IMR-90 (cell line): ENCODE results near the gene LIMS2. TPM values are rescaled to one million over a fixed set of nuclear protein-coding genes. Genes with fewer than 3 reads are reported as not detected.

Source experiments
- ATAC-seq: fragments of 200-7000 bp; cut with Tn5 transposase; 2 replicates; pipeline ENCODE4 v1.9.1; 2020; ENCODE audit warnings: low read depth, mild to moderate bottlenecking, moderate library complexity
- BruUV-seq: library from RNA; stranded (reverse); fragments of 400-500 nt; replicated peaks from 2 replicates; lab custom pipeline; 2021; lab: Mats Ljungman, UMichigan
- CTCF ChIA-PET: fragments of 300-600 bp; formaldehyde crosslinking; extraction: SDS; loops from one replicate; lab custom pipeline; 2021; ENCODE audit warnings: antibody characterized with exemption; lab: Yijun Ruan, JAX
- POLR2A ChIA-PET: fragments of 300-600 bp; sonication (Branson Sonifier 250); formaldehyde crosslinking; loops from one replicate; lab custom pipeline; 2022; ENCODE audit warnings: antibody characterized with exemption; ENCODE audit not compliant: unreplicated experiment; lab: Charles Lee
- DNase-seq: peaks from one replicate; pipeline ENCODE4 v3.0.0; 2013
- H2AFZ ChIP-seq: replicated peaks from 2 replicates; pipeline ENCODE3; 2013; ENCODE audit warnings: low read length, mild to moderate bottlenecking; ENCODE audit not compliant: poor library complexity
- H2AK5ac ChIP-seq: 2 replicates; pipeline ENCODE4 v1.6.1; 2013; ENCODE audit warnings: low read depth, low read length, inconsistent platforms
- H2AK9ac ChIP-seq: replicated peaks from 2 replicates; pipeline ENCODE3; 2013; ENCODE audit warnings: mild to moderate bottlenecking, low read depth, low read length, moderate library complexity; ENCODE audit not compliant: poor library complexity
- H2BK120ac ChIP-seq: 2 replicates; pipeline ENCODE4 v1.6.1; 2013; ENCODE audit warnings: low read depth, low read length, inconsistent platforms
- H2BK15ac ChIP-seq: 3 replicates; pipeline ENCODE4 v1.6.1; 2013; ENCODE audit warnings: low read depth, low read length, inconsistent platforms
- H2BK20ac ChIP-seq: 2 replicates; pipeline ENCODE4 v1.6.1; 2013; ENCODE audit warnings: low read depth, mild to moderate bottlenecking, inconsistent platforms, low read length, moderate library complexity
- H2BK5ac ChIP-seq: 2 replicates; pipeline ENCODE4 v1.6.1; 2013; ENCODE audit warnings: mild to moderate bottlenecking, low read depth, low read length, inconsistent platforms; ENCODE audit not compliant: poor library complexity, severe bottlenecking
- H3K14ac ChIP-seq: replicated peaks from 2 replicates; pipeline ENCODE4 v1.6.1; 2013; ENCODE audit warnings: low read depth, low read length, inconsistent platforms
- H3K18ac ChIP-seq: 2 replicates; pipeline ENCODE4 v1.6.1; 2013; ENCODE audit warnings: low read depth, low read length, control low read depth
- H3K23ac ChIP-seq: 2 replicates; pipeline ENCODE4 v1.6.1; 2013; ENCODE audit warnings: low read depth, low read length, inconsistent platforms
- H3K27ac ChIP-seq: 2 replicates; pipeline ENCODE4 v1.5.1; 2013; ENCODE audit warnings: mild to moderate bottlenecking, control low read depth, low read length; ENCODE audit not compliant: insufficient read depth
- H3K27me3 ChIP-seq: 2 replicates; pipeline ENCODE4 v1.6.1; 2013; ENCODE audit warnings: low read length; ENCODE audit not compliant: control insufficient read depth, insufficient read depth
- H3K36me3 ChIP-seq: 2 replicates; pipeline ENCODE4 v1.6.1; 2013; ENCODE audit warnings: low read length, mixed read lengths; ENCODE audit not compliant: control insufficient read depth, insufficient read depth
- H3K4ac ChIP-seq: 2 replicates; pipeline ENCODE4 v1.6.1; 2013; ENCODE audit warnings: low read depth, low read length, inconsistent platforms
- H3K4me1 ChIP-seq: 2 replicates; pipeline ENCODE4 v1.6.1; 2013; ENCODE audit warnings: low read length, mixed read lengths; ENCODE audit not compliant: control insufficient read depth, insufficient read depth
- H3K4me2 ChIP-seq: 2 replicates; pipeline ENCODE4 v1.6.1; 2013; ENCODE audit warnings: low read depth, mild to moderate bottlenecking, control low read depth, low read length, moderate library complexity
- H3K4me3 ChIP-seq: 2 replicates; pipeline ENCODE4 v1.5.1; 2013; ENCODE audit warnings: low read depth, mild to moderate bottlenecking, control low read depth, low read length, moderate library complexity; ENCODE audit not compliant: insufficient read depth
- H3K56ac ChIP-seq: 2 replicates; pipeline ENCODE4 v1.6.1; 2013; ENCODE audit warnings: low read length, inconsistent platforms; ENCODE audit not compliant: insufficient read depth; ENCODE audit errors: extremely low read depth
- H3K79me1 ChIP-seq, 2 experiments: 2 replicates each; pipeline ENCODE4 v1.6.1; 2013; ENCODE audit warnings: low read length in 2 of 2, inconsistent platforms in 1 of 2, low read depth in 1 of 2
- H3K9ac ChIP-seq: 2 replicates; pipeline ENCODE4 v1.6.1; 2013; ENCODE audit warnings: low read depth, low read length, control low read depth
- H3K9me1 ChIP-seq: 2 replicates; pipeline ENCODE4 v1.6.1; 2013; ENCODE audit warnings: low read length, inconsistent platforms; ENCODE audit not compliant: insufficient read depth
- H3K9me3 ChIP-seq: 2 replicates; pipeline ENCODE4 v1.6.1; 2013; ENCODE audit warnings: low read length; ENCODE audit not compliant: control insufficient read depth, insufficient read depth
- H4K20me1 ChIP-seq: 2 replicates; pipeline ENCODE4 v1.6.1; 2013; ENCODE audit warnings: low read length, inconsistent platforms; ENCODE audit not compliant: insufficient read depth
- H4K5ac ChIP-seq: 2 replicates; pipeline ENCODE4 v1.6.1; 2013; ENCODE audit warnings: mild to moderate bottlenecking, low read depth, low read length, control low read depth
- H4K8ac ChIP-seq, 2 experiments: 2 replicates each; pipeline ENCODE4 v1.6.1; 2013; ENCODE audit warnings: low read depth in 2 of 2, low read length in 2 of 2, control low read depth in 1 of 2, inconsistent platforms in 1 of 2
- H4K91ac ChIP-seq: 2 replicates; pipeline ENCODE4 v1.6.1; 2013; ENCODE audit warnings: low read depth, low read length, inconsistent platforms; ENCODE audit not compliant: insufficient read depth
- BHLHE40 ChIP-seq: fragments of 150-350 bp; IDR thresholded peaks from 2 replicates; pipeline ENCODE4 v1.6.1; 2016; ENCODE audit warnings: mild to moderate bottlenecking, low read depth, low read length
- CEBPB ChIP-seq: IDR thresholded peaks from 2 replicates; pipeline ENCODE4 v1.6.1; 2012; ENCODE audit warnings: low read depth, low read length, improper control_type of control experiment
- CHD1 ChIP-seq: IDR thresholded peaks from 2 replicates; pipeline ENCODE4 v1.6.1; 2012; ENCODE audit warnings: low read depth, low read length, improper control_type of control experiment
- FOS ChIP-seq: fragments of 150-350 bp; IDR thresholded peaks from 2 replicates; pipeline ENCODE4 v1.6.1; 2016; ENCODE audit warnings: low read depth, low read length
- MAFK ChIP-seq: IDR thresholded peaks from 2 replicates; pipeline ENCODE4 v1.6.1; 2012; ENCODE audit warnings: low read depth, low read length, improper control_type of control experiment
- MAZ ChIP-seq: IDR thresholded peaks from 2 replicates; pipeline ENCODE4 v1.6.1; 2012; ENCODE audit warnings: low read depth, mild to moderate bottlenecking, low read length, improper control_type of control experiment, moderate library complexity, borderline replicate concordance
- MXI1 ChIP-seq: IDR thresholded peaks from 2 replicates; pipeline ENCODE4 v1.6.1; 2012; ENCODE audit warnings: low read depth, mild to moderate bottlenecking, low read length, moderate library complexity, borderline replicate concordance
- POLR2A ChIP-seq: IDR thresholded peaks from 2 replicates; pipeline ENCODE4 v1.6.1; 2012; ENCODE audit warnings: mild to moderate bottlenecking, low read depth, low read length
- RAD21 ChIP-seq: IDR thresholded peaks from 2 replicates; pipeline ENCODE4 v1.6.1; 2012; ENCODE audit warnings: low read length, improper control_type of control experiment
- RCOR1 ChIP-seq: IDR thresholded peaks from 2 replicates; pipeline ENCODE4 v1.6.1; 2012; ENCODE audit warnings: mild to moderate bottlenecking, low read length, improper control_type of control experiment; ENCODE audit not compliant: insufficient replicate concordance
- RFX5 ChIP-seq: IDR thresholded peaks from 2 replicates; pipeline ENCODE4 v1.8.0; 2012; ENCODE audit warnings: low read depth, mild to moderate bottlenecking, low read length, moderate library complexity
- SMC3 ChIP-seq: fragments of 150-350 bp; IDR thresholded peaks from 2 replicates; pipeline ENCODE4 v1.6.1; 2016; ENCODE audit warnings: low read depth, mild to moderate bottlenecking, antibody characterized with exemption, low read length, moderate library complexity
- WGBS, 2 experiments: methylation state at CpG; one replicate each; pipeline versions ENCODE4 v1.1.5 to v1.1.7; 2013; ENCODE audit warnings: missing lambda C conversion rate in 2 of 2; ENCODE audit not compliant: insufficient read length in 1 of 2; ENCODE audit errors: extremely low coverage in 2 of 2; 5-methylcytosine and 5-hydroxymethylcytosine counted together
- dilution Hi-C: fragments of 300-500 bp; cut with HindIII; formaldehyde crosslinking; loops from one replicate; pipeline ENCODE4 v1.14.3; 2018; ENCODE audit warnings: low sequenced_read_pairs; ENCODE audit not compliant: unreplicated experiment
- in situ Hi-C: fragments of 300-500 bp; cut with MboI; formaldehyde crosslinking; loops from 3 replicates; pipeline ENCODE4 v1.14.3; 2019; ENCODE audit warnings: low sequenced_read_pairs, inconsistent platforms, mixed read lengths
- intact Hi-C: fragments of 100-400 bp; cut with micrococcal nuclease; formaldehyde crosslinking; loops from 2 replicates; pipeline ENCODE4 v1.10.0; 2022
- polyA plus RNA-seq, 3 experiments: library from polyadenylated mRNA; depleted of rRNA; stranded (reverse); fragments of >200 nt; gene quantifications; 2 replicates each; pipeline ENCODE4 v1.2.3, GENCODE V29; 2012; ENCODE audit warnings: low replicate concordance in 1 of 3
- total RNA-seq: library from RNA; depleted of rRNA; stranded (reverse); fragments of >200 nt; gene quantifications from 2 replicates; pipeline ENCODE4 v1.2.3, GENCODE V29; 2012
- TF ChIP-seq, protein P1 (sequence below): fragments of 150-350 bp; IDR thresholded peaks from 2 replicates; pipeline ENCODE4 v1.6.1; 2017; ENCODE audit warnings: mild to moderate bottlenecking, antibody characterized with exemption, low read length, low read depth
- TF ChIP-seq, protein P2 (sequence below): fragments of 150-350 bp; IDR thresholded peaks from 2 replicates; pipeline ENCODE4 v1.6.1; 2016; ENCODE audit warnings: low read depth, mild to moderate bottlenecking, low read length, moderate library complexity, borderline replicate concordance
- TF ChIP-seq, protein P3 (sequence below): conservative IDR thresholded peaks from 2 replicates; pipeline ENCODE4 v1.5.1; 2012; ENCODE audit warnings: mild to moderate bottlenecking, low read depth, low read length, improper control_type of control experiment

LIMS2 gene
- total and polyA plus RNA-seq, 2 of the 4 experiments (the other 2 are of a cell fraction) = 1.3 to 18.8 TPM

DNA sequence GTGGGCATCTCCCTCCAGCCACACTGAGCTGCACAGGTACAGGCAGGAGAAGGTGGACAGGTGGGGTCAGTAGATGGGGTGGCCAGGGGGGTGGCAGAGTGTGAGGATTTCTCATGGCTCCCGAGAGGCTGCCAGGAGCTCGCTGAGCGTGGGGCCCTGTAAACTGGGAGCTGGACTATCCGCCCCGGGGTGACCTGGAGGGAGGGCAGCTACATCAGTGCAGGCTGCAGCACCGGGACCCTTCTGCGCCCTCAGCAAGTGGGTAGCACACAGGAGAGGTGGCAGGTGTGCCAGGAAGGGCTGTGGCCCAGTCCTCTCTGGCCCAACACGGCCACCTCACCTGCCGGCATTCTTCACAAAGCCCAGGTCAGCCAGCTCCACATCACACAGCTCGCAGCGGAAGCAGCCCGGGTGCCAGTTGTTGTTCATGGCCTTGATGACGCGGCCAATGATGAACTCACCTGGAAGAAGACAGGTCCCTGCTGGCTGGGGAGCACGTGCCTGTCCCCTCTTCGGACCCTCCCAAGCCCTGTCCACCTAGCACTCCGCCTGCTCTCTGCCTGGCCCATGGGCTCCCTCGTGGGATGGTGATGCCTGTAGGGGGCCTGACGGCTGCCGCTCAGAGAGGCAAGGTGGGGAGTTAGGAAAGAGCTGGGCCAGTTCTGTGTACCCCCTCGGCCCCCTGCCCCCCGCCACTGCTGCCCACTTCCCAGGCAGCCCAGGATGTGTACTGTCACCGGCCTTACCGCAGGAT, 21.1 kb downstream of the LIMS2 start:
- Histone ChIP-seq H3K4me1 (no peaks in the 10 kb centered on the region; the same call in 1 of the 2 replicates), H3K56ac (no peak overlapping the region), H2BK20ac (no peak overlapping the region), H3K9me3 (no peaks in the 10 kb centered on the region), H2BK120ac (no peak overlapping the region), H4K8ac (no peak overlapping the region), H3K23ac (no peak overlapping the region), H2AFZ (no peak overlapping the region), H3K9me1 (0 out of 2 replicates have a peak, but pooled peaks cover 5% of the 10 kb centered on the region), H3K27ac (no peak overlapping the region), H3K36me3 (peaks cover 18% of the 10 kb centered on the region), H2BK15ac (no peak overlapping the region), H3K18ac (no peak overlapping the region), H3K27me3 (no peaks in the 10 kb centered on the region), H3K79me1 (peaks cover 6 to 25% of the 10 kb centered on the region in 2 experiments), H2BK5ac (no peak overlapping the region), H2AK9ac (no peak overlapping the region), H3K9ac (no peak overlapping the region), H2AK5ac (no peak overlapping the region), H3K14ac (no peak overlapping the region), H3K4me2 (no peak overlapping the region), H4K91ac (no peak overlapping the region), H3K4ac (no peak overlapping the region), H4K20me1 (peaks cover 30% of the 10 kb centered on the region), H4K5ac (no peak overlapping the region), H3K4me3 (no peak overlapping the region)
- TF ChIP-seq, protein P1, sequence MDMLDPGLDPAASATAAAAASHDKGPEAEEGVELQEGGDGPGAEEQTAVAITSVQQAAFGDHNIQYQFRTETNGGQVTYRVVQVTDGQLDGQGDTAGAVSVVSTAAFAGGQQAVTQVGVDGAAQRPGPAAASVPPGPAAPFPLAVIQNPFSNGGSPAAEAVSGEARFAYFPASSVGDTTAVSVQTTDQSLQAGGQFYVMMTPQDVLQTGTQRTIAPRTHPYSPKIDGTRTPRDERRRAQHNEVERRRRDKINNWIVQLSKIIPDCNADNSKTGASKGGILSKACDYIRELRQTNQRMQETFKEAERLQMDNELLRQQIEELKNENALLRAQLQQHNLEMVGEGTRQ = no peak
- TF ChIP-seq RAD21 = no peak
- TF ChIP-seq, protein P2, sequence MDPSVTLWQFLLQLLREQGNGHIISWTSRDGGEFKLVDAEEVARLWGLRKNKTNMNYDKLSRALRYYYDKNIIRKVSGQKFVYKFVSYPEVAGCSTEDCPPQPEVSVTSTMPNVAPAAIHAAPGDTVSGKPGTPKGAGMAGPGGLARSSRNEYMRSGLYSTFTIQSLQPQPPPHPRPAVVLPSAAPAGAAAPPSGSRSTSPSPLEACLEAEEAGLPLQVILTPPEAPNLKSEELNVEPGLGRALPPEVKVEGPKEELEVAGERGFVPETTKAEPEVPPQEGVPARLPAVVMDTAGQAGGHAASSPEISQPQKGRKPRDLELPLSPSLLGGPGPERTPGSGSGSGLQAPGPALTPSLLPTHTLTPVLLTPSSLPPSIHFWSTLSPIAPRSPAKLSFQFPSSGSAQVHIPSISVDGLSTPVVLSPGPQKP = no peak
- TF ChIP-seq, protein P3, sequence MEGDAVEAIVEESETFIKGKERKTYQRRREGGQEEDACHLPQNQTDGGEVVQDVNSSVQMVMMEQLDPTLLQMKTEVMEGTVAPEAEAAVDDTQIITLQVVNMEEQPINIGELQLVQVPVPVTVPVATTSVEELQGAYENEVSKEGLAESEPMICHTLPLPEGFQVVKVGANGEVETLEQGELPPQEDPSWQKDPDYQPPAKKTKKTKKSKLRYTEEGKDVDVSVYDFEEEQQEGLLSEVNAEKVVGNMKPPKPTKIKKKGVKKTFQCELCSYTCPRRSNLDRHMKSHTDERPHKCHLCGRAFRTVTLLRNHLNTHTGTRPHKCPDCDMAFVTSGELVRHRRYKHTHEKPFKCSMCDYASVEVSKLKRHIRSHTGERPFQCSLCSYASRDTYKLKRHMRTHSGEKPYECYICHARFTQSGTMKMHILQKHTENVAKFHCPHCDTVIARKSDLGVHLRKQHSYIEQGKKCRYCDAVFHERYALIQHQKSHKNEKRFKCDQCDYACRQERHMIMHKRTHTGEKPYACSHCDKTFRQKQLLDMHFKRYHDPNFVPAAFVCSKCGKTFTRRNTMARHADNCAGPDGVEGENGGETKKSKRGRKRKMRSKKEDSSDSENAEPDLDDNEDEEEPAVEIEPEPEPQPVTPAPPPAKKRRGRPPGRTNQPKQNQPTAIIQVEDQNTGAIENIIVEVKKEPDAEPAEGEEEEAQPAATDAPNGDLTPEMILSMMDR = no peak
- TF ChIP-seq CHD1 = no peak
- TF ChIP-seq FOS = no peak
- no peak for TF ChIP-seq BHLHE40
- no peak for TF ChIP-seq POLR2A
- no peak for TF ChIP-seq RFX5
- TF ChIP-seq RCOR1 = no peak
- TF ChIP-seq CEBPB = no peak
- no peak for TF ChIP-seq MAFK
- TF ChIP-seq MAZ = no peak
- TF ChIP-seq SMC3 = no peak
- TF ChIP-seq MXI1 = no peak
- no peak for DNase-seq
- ChIA-PET CTCF (no interaction called here), POLR2A (no interaction called here)
- intact Hi-C loops (no loop called here), dilution Hi-C loops (no loop called here), in situ Hi-C loops (no loop called here)
- no peak for ATAC-seq
- WGBS, 2 experiments = 88% methylated on average over 16 of the region's 24 CpGs; no CpG with 5 or more reads in 1 of the 2 experiments
- no TSS peak for BruUV-seq
